WERI-Rb-1 (cell line): ENCODE data around the gene MDM2.

ENCODE experiments used
- DNase-seq: peaks from one replicate; pipeline ENCODE4 v3.0.0-alpha.2; 2020
- H3K27ac ChIP-seq: fragments of 250-450 bp; sonication (Bioruptor Pico); 2 replicates; pipeline ENCODE4 v1.5.1; 2020; ENCODE audit warnings: mild to moderate bottlenecking, moderate library complexity
- H3K27me3 ChIP-seq: fragments of 250-450 bp; sonication (Bioruptor Pico); 2 replicates; pipeline ENCODE4 v1.5.1; 2021; ENCODE audit warnings: mild to moderate bottlenecking, low read depth, moderate library complexity; ENCODE audit not compliant: insufficient read depth, severe bottlenecking
- H3K36me3 ChIP-seq: fragments of 250-450 bp; sonication (Bioruptor Pico); 2 replicates; pipeline ENCODE4 v1.5.1; 2020; ENCODE audit warnings: mild to moderate bottlenecking, moderate library complexity
- H3K4me3 ChIP-seq: 2 replicates; pipeline ENCODE4 v1.5.1; 2011; ENCODE audit warnings: low read depth, mild to moderate bottlenecking, control low read depth, low read length
- H3K9me3 ChIP-seq: fragments of 250-450 bp; sonication (Bioruptor Pico); 2 replicates; pipeline ENCODE4 v1.5.1; 2021; ENCODE audit warnings: mild to moderate bottlenecking, moderate library complexity; ENCODE audit not compliant: severe bottlenecking
- CTCF ChIP-seq: IDR thresholded peaks from 2 replicates; pipeline ENCODE4 v1.5.1; 2011; ENCODE audit warnings: low read depth, mild to moderate bottlenecking, control low read depth, inconsistent platforms, low read length

Gene MDM2

DNA sequence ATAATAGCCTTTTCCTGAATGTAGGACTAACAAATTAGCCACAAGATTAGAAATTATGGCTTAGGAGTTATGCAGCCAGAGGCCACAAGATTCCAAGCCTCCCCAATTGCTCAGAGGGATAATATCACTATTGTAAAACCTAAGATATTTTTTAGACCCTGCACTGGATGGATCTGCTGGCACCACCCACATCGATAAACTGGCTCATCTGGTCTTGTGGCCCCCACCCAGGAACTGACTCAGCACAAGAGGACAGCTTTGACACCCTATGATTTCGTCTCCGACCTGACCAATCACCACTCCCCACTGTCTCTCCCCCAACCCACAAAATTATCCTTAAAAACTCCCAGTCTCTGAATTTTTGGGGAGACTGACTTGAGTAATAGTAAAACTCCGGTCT, 70.3 kb downstream of the MDM2 start:
- H3K27me3 ChIP-seq, result no peaks in the 10 kb centered on the region
- no peaks in the 10 kb centered on the region for H3K36me3 ChIP-seq
- H3K27ac ChIP-seq, result no peak overlapping the region
- TF ChIP-seq CTCF, result no peak
- H3K9me3 ChIP-seq, result peaks cover 3% of the 10 kb centered on the region
- DNase-seq, result no peak
- H3K4me3 ChIP-seq, result no peak overlapping the region

DNA sequence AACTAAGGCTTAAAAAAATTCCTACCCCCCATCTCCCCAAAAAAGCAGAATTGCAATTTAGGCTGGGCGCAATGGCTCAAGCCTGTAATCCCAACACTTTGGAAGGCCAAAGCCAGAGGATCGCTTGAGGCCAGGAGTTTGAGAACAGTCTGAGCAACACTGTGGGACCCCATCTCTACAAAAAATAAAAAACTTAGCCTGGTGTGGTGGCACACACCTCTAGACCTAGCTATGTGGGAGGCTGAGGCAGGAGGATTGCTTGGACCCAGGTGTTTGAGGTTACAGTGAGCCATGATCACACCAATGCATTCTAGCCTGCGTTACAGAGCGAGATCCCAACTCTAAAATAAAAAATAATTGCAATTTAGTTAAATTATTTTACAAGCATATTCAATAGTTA, 70.9 kb downstream of the MDM2 start:
- H3K36me3 ChIP-seq, result no peaks in the 10 kb centered on the region
- DNase-seq, result no peak
- peaks cover 3% of the 10 kb centered on the region for H3K9me3 ChIP-seq
- H3K27me3 ChIP-seq, result no peaks in the 10 kb centered on the region
- TF ChIP-seq CTCF, result no peak
- H3K4me3 ChIP-seq, result no peak overlapping the region
- no peak overlapping the region for H3K27ac ChIP-seq

DNA sequence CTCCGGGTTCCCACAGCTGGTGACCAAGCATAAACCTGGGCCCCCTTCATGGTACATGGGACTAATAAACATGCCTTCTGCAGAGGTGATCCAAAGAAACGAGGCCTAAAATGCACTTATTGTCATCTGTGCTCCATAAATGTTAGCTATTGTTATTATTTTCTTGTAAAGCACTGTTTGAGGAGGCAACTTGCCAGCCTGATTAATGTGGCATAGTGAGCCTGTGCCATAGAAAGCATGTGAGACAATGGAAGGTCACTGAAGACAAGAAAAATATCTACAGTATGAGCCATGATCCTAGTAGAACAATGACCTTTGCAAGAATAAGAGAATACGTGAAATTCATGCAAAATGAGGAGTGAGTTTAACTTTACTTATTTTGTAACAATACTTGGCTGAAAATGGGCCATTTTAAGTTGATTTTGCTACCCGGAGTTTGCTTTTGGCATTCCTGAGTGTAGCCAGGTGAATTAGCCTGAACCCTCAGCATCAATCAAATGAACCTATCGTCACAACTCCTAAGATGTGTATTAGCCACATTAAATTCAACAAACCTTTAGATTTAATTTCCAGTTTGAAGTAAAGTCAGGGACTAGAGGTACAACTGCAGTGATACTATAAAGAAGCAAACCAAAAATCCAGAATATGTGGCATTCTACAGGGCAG, 72.8 kb downstream of the MDM2 start:
- DNase-seq, result no peak
- no peak overlapping the region for H3K4me3 ChIP-seq
- TF ChIP-seq CTCF, result no peak
- H3K9me3 ChIP-seq, result peaks cover 3% of the 10 kb centered on the region
- H3K27ac ChIP-seq, result no peak overlapping the region
- no peaks in the 10 kb centered on the region for H3K36me3 ChIP-seq
- no peaks in the 10 kb centered on the region for H3K27me3 ChIP-seq

GRCh38 chr12:68882251-68882964, 74.4 kb downstream of the MDM2 start:
- no peak for TF ChIP-seq CTCF
- peaks cover 3% of the 10 kb centered on the region for H3K9me3 ChIP-seq
- no peak for DNase-seq
- no peaks in the 10 kb centered on the region for H3K27me3 ChIP-seq
- no peak overlapping the region for H3K27ac ChIP-seq
- H3K4me3 ChIP-seq, result no peak overlapping the region
- no peaks in the 10 kb centered on the region for H3K36me3 ChIP-seq

- no peak overlapping the region for H3K4me3 ChIP-seq
- no peak for TF ChIP-seq CTCF
- H3K36me3 ChIP-seq, result no peaks in the 10 kb centered on the region
- no peak overlapping the region for H3K27ac ChIP-seq
- H3K9me3 ChIP-seq, result peaks cover 3% of the 10 kb centered on the region
- no peaks in the 10 kb centered on the region for H3K27me3 ChIP-seq
- no peak for DNase-seq
These were observed 75.2 kb downstream of the MDM2 start for GRCh38 chr12:68883151-68883550.
